NCI-H510A treated with DMSO at 0.1 percent for 48 hours (cell line): ENCODE measurements around the gene LYRM1.
"Not testable (repeated sequence)": the region's sequence is repeated elsewhere in the genome, so short reads cannot be mapped to it uniquely, and the experiment has no call there.

ENCODE experiments used
- DNase-seq: peaks from one replicate; lab custom pipeline; 2025; lab: John Stamatoyannopoulos, UW

The LYRM1 gene

GRCh38 chr16:20902426-20902825, 1.9 kb downstream of the LYRM1 start:
- no peak for DNase-seq

- DNase-seq: no peak
These were observed 2.7 kb downstream of the LYRM1 start for GRCh38 chr16:20903116-20903898.

GRCh38 chr16:20903899-20904506, 3.4 kb downstream of the LYRM1 start:
- no peak for DNase-seq

GRCh38 chr16:20904507-20905081, 4.0 kb downstream of the LYRM1 start:
- no peak for DNase-seq

GRCh38 chr16:20905576-20905975, 5.0 kb downstream of the LYRM1 start:
- no peak for DNase-seq

GRCh38 chr16:20906341-20907255, 6.0 kb downstream of the LYRM1 start:
- DNase-seq: no peak

GRCh38 chr16:20910781-20911321, 10.3 kb downstream of the LYRM1 start:
- no peak for DNase-seq

- no peak for DNase-seq
These were observed 10.8 kb downstream of the LYRM1 start for GRCh38 chr16:20911361-20911760.

GRCh38 chr16:20916289-20916688, 15.7 kb downstream of the LYRM1 start:
- DNase-seq: no peak

GRCh38 chr16:20916942-20917341, 16.4 kb downstream of the LYRM1 start:
- DNase-seq: no peak

GRCh38 chr16:20918486-20919239, 18.1 kb downstream of the LYRM1 start:
- no peak for DNase-seq

- no peak for DNase-seq
These were observed 19.5 kb downstream of the LYRM1 start for GRCh38 chr16:20920091-20920490.

- DNase-seq: no peak
These were observed 20.2 kb downstream of the LYRM1 start for GRCh38 chr16:20920799-20921198.

GRCh38 chr16:20923876-20924275, 23.3 kb downstream of the LYRM1 start:
- DNase-seq: no peak

- no peak for DNase-seq
These were observed 25.2 kb downstream of the LYRM1 start for GRCh38 chr16:20925751-20926150.

GRCh38 chr16:20928774-20929411, 28.3 kb downstream of the LYRM1 start:
- DNase-seq: no peak

- DNase-seq: not testable (repeated sequence)
These were observed 29.2 kb downstream of the LYRM1 start for GRCh38 chr16:20929676-20930364.

- DNase-seq: no peak
These were observed 29.8 kb downstream of the LYRM1 start for GRCh38 chr16:20930365-20930690.

- no peak for DNase-seq
These were observed 30.6 kb downstream of the LYRM1 start for GRCh38 chr16:20931066-20931600.

- no peak for DNase-seq
These were observed 33.0 kb downstream of the LYRM1 start for GRCh38 chr16:20933589-20933988.
